GM23338 (cell line): ENCODE data around the gene GALM. TPM values are rescaled to one million over a fixed set of nuclear protein-coding genes. Genes with fewer than 3 reads are reported as not detected.
"Not testable (repeated sequence)": the region's sequence is repeated elsewhere in the genome, so short reads cannot be mapped to it uniquely, and the experiment has no call there.

ENCODE experiments used
- ATAC-seq: fragments of 200-7000 bp; cut with Tn5 transposase; 3 replicates; pipeline ENCODE4 v1.9.1; 2020
- DNase-seq: peaks from one replicate; pipeline ENCODE4 v3.0.0-alpha.2; 2015; ENCODE audit warnings: low spot score
- H2AFZ ChIP-seq: fragments of 200-600 bp; sonication (generic); 2 replicates; pipeline ENCODE4 v1.8.0; 2016; ENCODE audit warnings: antibody characterized with exemption, mild to moderate bottlenecking, moderate library complexity
- H3F3A ChIP-seq: fragments of 200-600 bp; sonication (generic); replicated peaks from 2 replicates; pipeline ENCODE4 v1.8.0; 2017; ENCODE audit warnings: antibody characterized with exemption, mixed run types, low read depth
- H3K27ac ChIP-seq: fragments of 200-600 bp; sonication (generic); 2 replicates; pipeline ENCODE4 v1.6.1; 2016; ENCODE audit warnings: low read depth
- H3K27me3 ChIP-seq: fragments of 200-600 bp; sonication (generic); 2 replicates; pipeline ENCODE4 v1.8.0; 2016; ENCODE audit warnings: mild to moderate bottlenecking, mixed run types, moderate library complexity; ENCODE audit not compliant: insufficient read depth
- H3K36me3 ChIP-seq: fragments of 200-600 bp; sonication (generic); 2 replicates; pipeline ENCODE4 v1.8.0; 2016; ENCODE audit warnings: mild to moderate bottlenecking; ENCODE audit not compliant: insufficient read depth
- H3K4me1 ChIP-seq: fragments of 200-600 bp; sonication (generic); 2 replicates; pipeline ENCODE4 v1.8.0; 2016; ENCODE audit warnings: mild to moderate bottlenecking, moderate library complexity; ENCODE audit not compliant: insufficient read depth
- H3K4me2 ChIP-seq: fragments of 200-600 bp; sonication (generic); 2 replicates; pipeline ENCODE4 v1.7.1; 2017; ENCODE audit warnings: mixed run types
- H3K4me3 ChIP-seq: fragments of 200-600 bp; sonication (generic); 2 replicates; pipeline ENCODE4 v1.6.1; 2016; ENCODE audit warnings: mixed run types
- H3K79me2 ChIP-seq: fragments of 200-600 bp; sonication (generic); replicated peaks from 2 replicates; pipeline ENCODE4 v1.8.0; 2017; ENCODE audit warnings: mild to moderate bottlenecking; ENCODE audit not compliant: insufficient read depth
- H3K9me2 ChIP-seq: fragments of 200-600 bp; sonication (generic); 2 replicates; pipeline ENCODE4 v1.8.0; 2017; ENCODE audit not compliant: insufficient read depth
- H4K20me1 ChIP-seq: fragments of 200-600 bp; sonication (generic); replicated peaks from 2 replicates; pipeline ENCODE4 v1.8.0; 2017; ENCODE audit warnings: mild to moderate bottlenecking; ENCODE audit not compliant: insufficient read depth
- H3K27ac Mint-ChIP-seq: 2 replicates; pipeline ENCODE4 v1.8.0; 2020; ENCODE audit warnings: inconsistent platforms, mild to moderate bottlenecking, moderate library complexity, mixed read lengths
- H3K27me3 Mint-ChIP-seq: 3 replicates; pipeline ENCODE4 v1.8.0; 2022; ENCODE audit warnings: low read depth, mild to moderate bottlenecking, moderate library complexity, mixed read lengths, inconsistent platforms; ENCODE audit not compliant: insufficient read depth, poor library complexity
- H3K36me3 Mint-ChIP-seq: 3 replicates; pipeline ENCODE4 v1.8.0; 2021; ENCODE audit warnings: low read depth, mild to moderate bottlenecking, inconsistent platforms, moderate library complexity, mixed read lengths
- H3K4me1 Mint-ChIP-seq: 3 replicates; pipeline ENCODE4 v1.8.0; 2020; ENCODE audit warnings: mild to moderate bottlenecking, inconsistent platforms, mixed read lengths
- H3K4me3 Mint-ChIP-seq: 3 replicates; pipeline ENCODE4 v1.8.0; 2021; ENCODE audit warnings: moderate library complexity, mild to moderate bottlenecking, inconsistent platforms, mixed read lengths
- H3K9me3 Mint-ChIP-seq: 3 replicates; pipeline ENCODE4 v1.8.0; 2020; ENCODE audit warnings: moderate library complexity, mild to moderate bottlenecking, inconsistent platforms, mixed read lengths
- CREB1 ChIP-seq: fragments of 250-450 bp; sonication (Bioruptor Pico); IDR thresholded peaks from 2 replicates; pipeline ENCODE4 v1.5.0; 2020; ENCODE audit warnings: low read depth, mild to moderate bottlenecking, moderate library complexity
- ETS1 ChIP-seq: IDR thresholded peaks from 2 replicates; pipeline ENCODE4 v1.6.1; 2016; ENCODE audit warnings: antibody characterized with exemption
- EZH2phosphoT487 ChIP-seq: fragments of 200-600 bp; sonication (generic); IDR thresholded peaks from one replicate; pipeline ENCODE4 v1.8.1; 2018; ENCODE audit warnings: antibody characterized with exemption; ENCODE audit not compliant: unreplicated experiment
- JUNB ChIP-seq: IDR thresholded peaks from one replicate; pipeline ENCODE4 v1.6.1; 2016; ENCODE audit warnings: antibody characterized with exemption; ENCODE audit not compliant: unreplicated experiment
- NANOG ChIP-seq: IDR thresholded peaks from 2 replicates; pipeline ENCODE4 v1.6.1; 2016; ENCODE audit warnings: antibody characterized with exemption, borderline replicate concordance
- POLR2AphosphoS5 ChIP-seq: IDR thresholded peaks from 2 replicates; pipeline ENCODE4 v1.6.1; 2016; ENCODE audit warnings: antibody characterized with exemption, low read depth
- STAT1 ChIP-seq: IDR thresholded peaks from one replicate; pipeline ENCODE4 v1.6.1; 2016; ENCODE audit warnings: antibody characterized with exemption; ENCODE audit not compliant: unreplicated experiment
- polyA plus RNA-seq: library from polyadenylated mRNA; unstranded; fragments of >200 nt; fragmentation: Nextera tagmentation; extraction: Ambion mirVana; gene quantifications from 2 replicates; pipeline ENCODE4 v1.2.1, GENCODE V29; 2016
- total RNA-seq: library from RNA; depleted of rRNA; stranded (reverse); fragments of >200 nt; shearing (Covaris generic); gene quantifications from 2 replicates; pipeline ENCODE4 v1.2.3, GENCODE V29; 2014
- TF ChIP-seq, protein P1 (sequence below), 2 experiments: fragments of 200-600 bp in 1 of 2; sonication (generic) in 1 of 2; conservative IDR thresholded peaks; 2 replicates each; pipeline versions ENCODE4 v1.5.1 to v1.6.1; 2016 to 2017; ENCODE audit warnings: antibody characterized with exemption in 2 of 2, low read depth in 2 of 2, mild to moderate bottlenecking in 2 of 2, moderate library complexity in 1 of 2
- TF ChIP-seq, protein P2 (sequence below): IDR thresholded peaks from one replicate; pipeline ENCODE4 v1.6.1; 2018; ENCODE audit warnings: antibody characterized with exemption; ENCODE audit not compliant: unreplicated experiment

The GALM gene
- total and polyA plus RNA-seq, 2 experiments from 2014 or later = 9.3 to 21.6 TPM

GRCh38 chr2:38713338-38713737, 47.4 kb downstream of the GALM start:
- peaks cover 4% of the 10 kb centered on the region for H3K9me3 Mint-ChIP-seq
- H3K36me3 Mint-ChIP-seq = peaks cover 4% of the 10 kb centered on the region
- no peaks in the 10 kb centered on the region for H3K27me3 ChIP-seq
- H2AFZ ChIP-seq = no peak overlapping the region
- H3K27ac ChIP-seq = no peak overlapping the region
- ATAC-seq (no peak), DNase-seq (no peak)
- peaks cover 1% of the 10 kb centered on the region for H3K27me3 Mint-ChIP-seq
- no peak overlapping the region for H3K27ac Mint-ChIP-seq
- no peaks in the 10 kb centered on the region for H3K9me2 ChIP-seq
- H3K36me3 ChIP-seq = no peaks in the 10 kb centered on the region
- H3K4me2 ChIP-seq = no peak overlapping the region
- H3K4me3 Mint-ChIP-seq = no peak overlapping the region
- H3F3A ChIP-seq = no peaks in the 10 kb centered on the region
- H3K4me1 ChIP-seq = peaks cover 7% of the 10 kb centered on the region; the same call in 1 of the 2 replicates
- TF ChIP-seq STAT1 (no peak), CREB1 (CRISPR knock-in tag) (no peak), EZH2phosphoT487 (no peak)
- no peaks in the 10 kb centered on the region for H4K20me1 ChIP-seq
- no peak overlapping the region for H3K4me3 ChIP-seq
- H3K79me2 ChIP-seq = no peaks in the 10 kb centered on the region
- H3K4me1 Mint-ChIP-seq = peaks cover 14% of the 10 kb centered on the region

- H3K27ac ChIP-seq, ATAC-seq, H3K27me3 ChIP-seq, H3K9me3 Mint-ChIP-seq, H3K4me2 ChIP-seq, H3K4me3 ChIP-seq, H3K4me1 ChIP-seq, H3K27ac Mint-ChIP-seq, H3K79me2 ChIP-seq, H3K4me1 Mint-ChIP-seq, H3K9me2 ChIP-seq, H3K36me3 ChIP-seq, H3K4me3 Mint-ChIP-seq, H3K27me3 Mint-ChIP-seq, H4K20me1 ChIP-seq, H2AFZ ChIP-seq, H3F3A ChIP-seq, H3K36me3 Mint-ChIP-seq, DNase-seq: not testable (repeated sequence)
Observed at GRCh38 chr2:38714941-38715340, 49.0 kb downstream of the GALM start.

DNA sequence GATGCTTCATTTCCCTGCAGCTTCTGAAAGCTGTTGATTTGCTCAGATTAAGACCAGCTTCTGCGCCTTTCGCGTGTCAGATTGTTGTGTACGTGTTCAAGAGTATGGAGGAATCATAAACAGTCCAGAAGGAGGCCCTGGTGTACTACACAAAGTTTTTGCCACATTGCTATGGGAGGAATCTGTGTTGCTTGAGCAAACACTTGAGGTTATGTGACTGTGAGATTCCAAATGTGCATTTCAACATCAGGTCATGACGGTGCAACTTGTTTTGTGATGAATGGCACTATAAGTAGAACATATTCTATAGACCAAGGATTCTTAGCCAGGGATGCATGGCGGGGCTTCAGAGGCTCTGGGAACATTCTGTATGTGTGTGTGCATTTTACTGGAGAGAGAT, 50.3 kb downstream of the GALM start:
- DNase-seq = no peak
- H3K4me2 ChIP-seq = no peak overlapping the region

More for the DNA sequence above, 50.3 kb downstream of the GALM start:
- Histone ChIP-seq H3K79me2 (no peaks in the 10 kb centered on the region), H3K4me3 (no peak overlapping the region), H3K4me1 (no peaks in the 10 kb centered on the region), H3K27me3 (no peaks in the 10 kb centered on the region), H3K9me2 (no peaks in the 10 kb centered on the region), H2AFZ (no peak overlapping the region), H3F3A (no peaks in the 10 kb centered on the region), H3K36me3 (no peaks in the 10 kb centered on the region), H4K20me1 (no peaks in the 10 kb centered on the region), H3K27ac (no peak overlapping the region)
- H3K9me3 Mint-ChIP-seq = peaks cover 4% of the 10 kb centered on the region
- H3K27ac Mint-ChIP-seq = no peak overlapping the region
- TF ChIP-seq POLR2AphosphoS5 = no peak
- TF ChIP-seq, protein P1, sequence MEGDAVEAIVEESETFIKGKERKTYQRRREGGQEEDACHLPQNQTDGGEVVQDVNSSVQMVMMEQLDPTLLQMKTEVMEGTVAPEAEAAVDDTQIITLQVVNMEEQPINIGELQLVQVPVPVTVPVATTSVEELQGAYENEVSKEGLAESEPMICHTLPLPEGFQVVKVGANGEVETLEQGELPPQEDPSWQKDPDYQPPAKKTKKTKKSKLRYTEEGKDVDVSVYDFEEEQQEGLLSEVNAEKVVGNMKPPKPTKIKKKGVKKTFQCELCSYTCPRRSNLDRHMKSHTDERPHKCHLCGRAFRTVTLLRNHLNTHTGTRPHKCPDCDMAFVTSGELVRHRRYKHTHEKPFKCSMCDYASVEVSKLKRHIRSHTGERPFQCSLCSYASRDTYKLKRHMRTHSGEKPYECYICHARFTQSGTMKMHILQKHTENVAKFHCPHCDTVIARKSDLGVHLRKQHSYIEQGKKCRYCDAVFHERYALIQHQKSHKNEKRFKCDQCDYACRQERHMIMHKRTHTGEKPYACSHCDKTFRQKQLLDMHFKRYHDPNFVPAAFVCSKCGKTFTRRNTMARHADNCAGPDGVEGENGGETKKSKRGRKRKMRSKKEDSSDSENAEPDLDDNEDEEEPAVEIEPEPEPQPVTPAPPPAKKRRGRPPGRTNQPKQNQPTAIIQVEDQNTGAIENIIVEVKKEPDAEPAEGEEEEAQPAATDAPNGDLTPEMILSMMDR (conservative IDR thresholded peaks at IDR 0.05; ENCODE audit: low read depth in 2 of 2) = no peak
- TF ChIP-seq, protein P2, sequence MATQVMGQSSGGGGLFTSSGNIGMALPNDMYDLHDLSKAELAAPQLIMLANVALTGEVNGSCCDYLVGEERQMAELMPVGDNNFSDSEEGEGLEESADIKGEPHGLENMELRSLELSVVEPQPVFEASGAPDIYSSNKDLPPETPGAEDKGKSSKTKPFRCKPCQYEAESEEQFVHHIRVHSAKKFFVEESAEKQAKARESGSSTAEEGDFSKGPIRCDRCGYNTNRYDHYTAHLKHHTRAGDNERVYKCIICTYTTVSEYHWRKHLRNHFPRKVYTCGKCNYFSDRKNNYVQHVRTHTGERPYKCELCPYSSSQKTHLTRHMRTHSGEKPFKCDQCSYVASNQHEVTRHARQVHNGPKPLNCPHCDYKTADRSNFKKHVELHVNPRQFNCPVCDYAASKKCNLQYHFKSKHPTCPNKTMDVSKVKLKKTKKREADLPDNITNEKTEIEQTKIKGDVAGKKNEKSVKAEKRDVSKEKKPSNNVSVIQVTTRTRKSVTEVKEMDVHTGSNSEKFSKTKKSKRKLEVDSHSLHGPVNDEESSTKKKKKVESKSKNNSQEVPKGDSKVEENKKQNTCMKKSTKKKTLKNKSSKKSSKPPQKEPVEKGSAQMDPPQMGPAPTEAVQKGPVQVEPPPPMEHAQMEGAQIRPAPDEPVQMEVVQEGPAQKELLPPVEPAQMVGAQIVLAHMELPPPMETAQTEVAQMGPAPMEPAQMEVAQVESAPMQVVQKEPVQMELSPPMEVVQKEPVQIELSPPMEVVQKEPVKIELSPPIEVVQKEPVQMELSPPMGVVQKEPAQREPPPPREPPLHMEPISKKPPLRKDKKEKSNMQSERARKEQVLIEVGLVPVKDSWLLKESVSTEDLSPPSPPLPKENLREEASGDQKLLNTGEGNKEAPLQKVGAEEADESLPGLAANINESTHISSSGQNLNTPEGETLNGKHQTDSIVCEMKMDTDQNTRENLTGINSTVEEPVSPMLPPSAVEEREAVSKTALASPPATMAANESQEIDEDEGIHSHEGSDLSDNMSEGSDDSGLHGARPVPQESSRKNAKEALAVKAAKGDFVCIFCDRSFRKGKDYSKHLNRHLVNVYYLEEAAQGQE = no peak
- TF ChIP-seq STAT1 = no peak
- no peak for TF ChIP-seq ETS1
- no peak for TF ChIP-seq NANOG
- TF ChIP-seq EZH2phosphoT487 = no peak
- no peak for TF ChIP-seq JUNB
- ATAC-seq = no peak
- no peaks in the 10 kb centered on the region for H3K4me1 Mint-ChIP-seq
- H3K27me3 Mint-ChIP-seq = peaks cover 1% of the 10 kb centered on the region
- no peak overlapping the region for H3K4me3 Mint-ChIP-seq
- peaks cover 4% of the 10 kb centered on the region for H3K36me3 Mint-ChIP-seq
